Mesodermal cell (in vitro differentiated cells): Measurements from ENCODE around the gene ELOVL1.
A peak's percentile ranks its signal among the peaks of the same experiment; 100 is the strongest.

Source experiments
- H3K27ac ChIP-seq: 2 replicates; pipeline ENCODE4 v1.7.0; 2013; ENCODE audit warnings: mild to moderate bottlenecking, low read depth, low read length, moderate library complexity; ENCODE audit not compliant: severe bottlenecking
- H3K36me3 ChIP-seq: 2 replicates; pipeline ENCODE4 v1.7.1; 2013; ENCODE audit warnings: mild to moderate bottlenecking, low read length, moderate library complexity; ENCODE audit not compliant: control insufficient read depth, insufficient read depth
- H3K4me1 ChIP-seq: one replicate; pipeline ENCODE4 v1.7.1; 2013; ENCODE audit warnings: mild to moderate bottlenecking, low read length; ENCODE audit not compliant: insufficient read depth, control insufficient read depth, poor library complexity, severe bottlenecking
- H3K4me3 ChIP-seq: 2 replicates; pipeline ENCODE4 v1.7.0; 2013; ENCODE audit warnings: low read length, control low read depth, mild to moderate bottlenecking; ENCODE audit not compliant: insufficient read depth, poor library complexity, severe bottlenecking; ENCODE audit errors: extremely low read depth
- H3K9me3 ChIP-seq: 2 replicates; pipeline ENCODE4 v1.7.1; 2013; ENCODE audit warnings: mild to moderate bottlenecking, low read length, moderate library complexity; ENCODE audit not compliant: control insufficient read depth
- WGBS, 2 experiments: methylation state at CpG; one replicate each; pipeline ENCODE4 v1.1.5; 2013; ENCODE audit warnings: missing lambda C conversion rate in 2 of 2; ENCODE audit not compliant: insufficient coverage in 2 of 2; 5-methylcytosine and 5-hydroxymethylcytosine counted together

ELOVL1 gene

DNA sequence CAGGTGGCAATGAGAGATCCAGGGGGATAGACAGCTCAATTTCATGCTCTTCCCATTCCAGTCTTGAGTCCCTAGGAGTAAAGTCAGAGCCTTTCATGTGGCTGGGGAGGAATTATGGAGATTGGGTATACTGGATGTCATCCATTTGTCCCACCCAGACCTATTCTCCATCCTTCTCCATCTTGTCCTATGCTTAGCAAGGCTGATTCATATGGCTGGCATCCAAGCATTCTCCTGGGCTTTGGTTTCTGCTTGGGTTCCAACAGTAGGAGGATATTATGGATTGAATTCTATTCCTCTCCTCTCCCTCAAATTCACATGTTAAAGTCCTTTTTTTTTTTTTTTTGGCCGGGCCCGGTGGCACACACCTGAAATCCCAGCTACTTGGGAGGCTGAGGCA, 12.9 kb downstream of the ELOVL1 start:
- Histone ChIP-seq H3K27ac (no peak overlapping the region), H3K9me3 (no peaks in the 10 kb centered on the region), H3K4me3 (no peak overlapping the region), H3K36me3 (peaks cover 7% of the 10 kb centered on the region), H3K4me1 (peaks cover 4% of the 10 kb centered on the region)
- WGBS, 2 experiments: no CpG with 5 or more reads among the region's 2 CpGs

DNA sequence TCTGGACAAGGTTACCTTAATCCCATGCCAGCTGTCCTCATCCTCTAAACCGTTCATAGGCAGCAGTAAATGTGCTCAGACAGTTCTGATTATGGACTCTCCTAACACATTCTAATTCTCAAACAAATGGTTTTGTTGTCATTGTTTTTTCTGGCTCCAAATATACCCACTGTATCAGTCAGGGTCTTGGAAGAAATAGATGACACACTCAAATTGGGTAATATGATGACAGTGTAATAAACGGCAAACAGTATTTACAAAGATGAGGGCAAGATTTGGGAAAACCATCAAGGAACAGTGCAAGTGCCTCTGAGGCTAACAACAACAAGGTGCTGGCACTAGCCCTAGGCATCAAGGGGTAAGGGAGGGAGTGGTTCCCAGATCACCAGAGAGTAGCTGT, 13.3 kb downstream of the ELOVL1 start:
- 58 to 100% methylated on average over 1 to 2 of the region's 2 CpGs for WGBS, 2 experiments
- Histone ChIP-seq H3K27ac (no peak overlapping the region), H3K36me3 (peaks cover 2% of the 10 kb centered on the region), H3K9me3 (no peaks in the 10 kb centered on the region), H3K4me3 (no peak overlapping the region), H3K4me1 (peaks cover 8% of the 10 kb centered on the region)

DNA sequence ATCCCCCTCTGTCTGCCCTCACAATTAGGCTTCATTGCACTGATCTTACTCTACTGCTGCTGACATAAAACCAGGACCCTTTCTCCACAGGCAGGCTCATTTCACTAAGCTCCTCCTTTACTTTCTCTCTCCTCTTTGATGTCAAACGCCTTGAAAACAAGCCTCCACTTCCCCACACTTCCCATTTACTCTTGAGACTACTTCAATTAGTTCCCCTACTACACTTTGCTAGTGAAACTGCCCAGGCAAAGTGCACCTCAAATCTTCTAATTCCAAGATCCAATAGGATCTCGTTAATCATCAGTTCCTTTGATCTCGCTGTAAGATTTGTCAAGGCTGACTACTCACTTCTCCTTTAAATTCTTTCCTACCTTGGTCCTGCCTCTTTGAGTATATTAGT, 14.9 kb downstream of the ELOVL1 start:
- Histone ChIP-seq H3K4me3 (no peak overlapping the region), H3K27ac (no peak overlapping the region), H3K9me3 (no peaks in the 10 kb centered on the region), H3K36me3 (no peaks in the 10 kb centered on the region), H3K4me1 (peaks cover 9% of the 10 kb centered on the region)
- 61 to 63% methylated on average over 2 to 3 of the region's 3 CpGs for WGBS, 2 experiments

DNA sequence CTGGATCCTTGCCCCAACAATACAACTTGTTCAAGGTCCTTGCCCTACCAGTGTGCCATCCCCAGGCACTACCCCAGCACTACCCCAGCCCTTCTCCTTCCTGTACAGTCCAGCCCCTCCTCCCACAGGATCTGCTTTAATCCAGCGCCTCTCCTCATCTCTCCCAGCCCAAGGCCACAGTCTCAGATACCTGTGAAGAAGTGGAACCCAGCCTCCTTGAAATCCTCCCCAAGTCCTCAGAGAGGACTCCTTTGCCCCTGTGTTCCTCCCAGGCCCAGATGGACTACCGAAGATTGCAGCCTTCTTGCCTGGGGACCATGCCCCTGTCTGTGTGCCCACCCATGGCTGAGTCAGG, 15.5 kb downstream of the ELOVL1 start:
- WGBS, 2 experiments: 88 to 93% methylated on average over 1 to 2 of the region's 2 CpGs
- Histone ChIP-seq H3K27ac (no peak overlapping the region), H3K4me1 (peaks cover 9% of the 10 kb centered on the region), H3K4me3 (no peak overlapping the region), H3K36me3 (no peaks in the 10 kb centered on the region), H3K9me3 (no peaks in the 10 kb centered on the region)

DNA sequence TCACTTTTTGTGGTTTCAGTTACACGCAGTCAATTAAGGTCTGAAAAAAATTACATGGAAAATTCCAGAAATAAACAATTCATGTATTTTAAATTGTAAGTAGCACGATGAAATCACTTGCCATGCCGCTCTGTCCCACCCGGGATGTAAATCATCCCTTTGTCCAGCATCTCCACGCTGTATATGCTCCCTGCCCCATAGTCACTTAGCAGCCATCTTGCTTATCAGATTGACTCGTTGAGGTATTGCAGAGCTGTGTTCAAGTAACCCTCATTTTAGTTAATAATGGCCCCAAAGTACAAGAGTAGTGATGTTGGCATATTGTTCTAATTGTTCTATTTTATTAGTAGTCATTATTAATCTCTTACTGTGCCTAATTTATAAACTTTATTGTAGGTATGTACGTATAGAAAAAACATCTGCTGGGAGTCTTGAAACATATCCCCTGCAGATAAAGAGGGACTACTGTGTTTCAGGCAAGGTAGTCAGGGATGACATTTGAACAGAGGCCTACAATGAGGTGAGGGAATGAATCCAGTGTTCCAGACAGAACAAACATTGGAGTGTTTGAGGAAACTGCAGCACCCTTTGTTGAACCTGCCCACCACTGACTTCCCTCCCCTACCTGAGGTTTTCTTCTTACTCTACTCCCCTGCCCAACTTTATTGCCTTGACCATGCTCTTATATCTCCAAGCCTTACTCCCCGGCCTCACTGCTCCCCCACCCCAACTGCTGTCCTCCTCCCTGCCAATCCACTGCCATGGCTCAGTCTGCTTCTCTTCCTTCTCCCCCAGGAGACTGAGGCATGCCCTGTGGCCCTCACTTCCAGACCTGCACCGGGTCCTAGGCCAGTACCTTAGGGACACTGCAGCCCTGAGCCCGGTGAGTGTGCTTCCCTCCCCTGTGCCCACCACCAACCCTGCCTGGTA, 16.1 kb downstream of the ELOVL1 start:
- 89 to 94% methylated on average over 8 of the region's 10 CpGs for WGBS, 2 experiments

DNA sequence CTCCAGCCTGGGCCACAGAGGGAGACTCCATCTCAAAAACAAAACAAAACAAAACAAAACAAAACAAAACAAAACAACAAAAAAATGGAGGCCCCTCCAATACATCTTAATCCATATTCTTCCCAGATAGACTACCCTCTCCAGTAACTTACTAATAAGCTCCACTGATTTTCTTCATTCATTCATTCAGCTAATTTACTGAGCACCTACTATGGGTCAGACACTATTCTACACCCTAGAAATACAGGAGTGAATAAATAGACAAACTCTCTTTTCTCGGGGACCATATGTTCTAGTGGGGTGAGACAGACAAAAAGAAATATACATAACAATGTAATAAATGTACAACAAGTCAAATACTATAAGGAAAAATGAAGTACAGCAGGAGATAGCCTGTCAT, 16.8 kb downstream of the ELOVL1 start:
- Histone ChIP-seq H3K4me3 (no peak overlapping the region), H3K9me3 (no peaks in the 10 kb centered on the region), H3K4me1 (peaks cover 11% of the 10 kb centered on the region), H3K27ac (no peak overlapping the region), H3K36me3 (no peaks in the 10 kb centered on the region)
- no CpG with 5 or more reads among the region's 1 CpG for WGBS, 2 experiments

More for the DNA sequence above, 16.1 kb downstream of the ELOVL1 start:
- Histone ChIP-seq H3K4me3 (no peak overlapping the region), H3K4me1 (peaks cover 9% of the 10 kb centered on the region), H3K9me3 (no peaks in the 10 kb centered on the region), H3K27ac (no peak overlapping the region), H3K36me3 (no peaks in the 10 kb centered on the region)

DNA sequence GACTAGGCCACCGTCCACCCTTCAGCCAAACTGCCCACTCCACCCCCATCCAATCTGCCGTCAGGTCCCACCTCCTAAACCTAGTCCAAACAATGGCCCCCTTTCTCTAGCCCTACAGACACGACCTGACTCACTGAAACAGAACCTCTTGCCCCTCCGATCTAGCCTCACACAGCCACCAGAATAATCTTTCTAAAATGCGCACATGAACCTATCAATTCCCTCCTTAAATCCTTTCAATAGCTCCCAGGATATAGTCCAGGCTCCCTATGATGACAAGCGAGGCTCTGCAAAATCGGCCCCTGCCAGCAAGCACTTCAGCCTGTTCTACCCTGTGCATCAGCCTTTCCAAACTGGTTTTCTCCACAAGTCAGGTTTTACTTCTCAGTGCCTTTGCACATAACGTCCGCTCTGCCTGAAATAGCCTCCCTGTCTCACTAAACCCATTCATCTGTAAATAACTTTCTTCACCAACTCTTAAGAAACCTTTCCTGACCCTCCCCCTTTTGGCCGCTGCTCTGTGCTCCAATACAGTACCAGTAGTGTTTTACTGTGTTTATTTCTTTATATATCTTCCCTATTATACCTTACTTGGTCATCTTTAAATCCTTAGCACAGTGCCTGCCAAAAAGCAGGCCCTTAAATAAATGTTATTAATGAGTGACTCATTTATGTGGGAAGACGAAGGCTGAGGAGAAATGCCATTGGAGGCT, 18.1 kb downstream of the ELOVL1 start:
- WGBS, 2 experiments: 29% methylated on average over 9 of the region's 11 CpGs
- peak overlapping the region; percentile 44 for H3K4me3 ChIP-seq

DNA sequence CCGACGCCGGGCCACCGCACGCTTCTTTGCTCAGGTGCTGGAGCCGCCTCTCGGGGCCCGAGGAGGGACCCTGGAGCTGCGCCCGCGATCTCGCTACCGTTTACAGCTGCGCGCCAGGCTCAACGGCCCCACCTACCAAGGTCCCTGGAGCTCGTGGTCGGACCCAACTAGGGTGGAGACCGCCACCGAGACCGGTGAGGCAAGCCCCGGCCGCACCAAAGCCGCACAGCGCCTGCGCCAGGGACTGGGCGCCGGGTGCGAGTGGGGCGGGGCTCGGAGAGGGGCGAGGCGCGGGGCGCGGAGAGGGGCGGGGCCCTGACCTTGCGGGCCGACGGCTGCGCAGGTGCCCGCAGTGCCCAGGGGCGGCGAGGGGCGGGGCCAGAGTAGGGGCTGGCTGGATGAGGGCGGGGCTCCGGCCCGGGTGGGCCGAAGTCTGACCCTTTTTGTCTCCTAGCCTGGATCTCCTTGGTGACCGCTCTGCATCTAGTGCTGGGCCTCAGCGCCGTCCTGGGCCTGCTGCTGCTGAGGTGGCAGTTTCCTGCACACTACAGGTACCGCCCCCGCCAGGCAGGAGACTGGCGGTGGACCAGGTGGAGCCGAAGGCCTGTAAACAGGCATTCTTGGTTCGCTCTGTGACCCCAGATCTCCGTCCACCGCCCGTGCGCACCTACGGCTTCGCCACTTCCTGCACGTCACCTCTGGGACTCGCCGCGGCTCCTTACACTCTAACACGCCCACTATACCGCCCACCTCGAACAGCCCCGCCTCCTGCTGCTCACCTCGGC, 18.8 kb downstream of the ELOVL1 start:
- H3K4me1 ChIP-seq: peaks cover 20% of the 10 kb centered on the region
- peak overlapping the region; percentile 95 for H3K27ac ChIP-seq
- no peaks in the 10 kb centered on the region for H3K36me3 ChIP-seq
- no peaks in the 10 kb centered on the region for H3K9me3 ChIP-seq
- WGBS, 2 experiments: 4% methylated on average over 54 to 62 of the region's 72 CpGs
- peak overlapping the region; percentile 44 for H3K4me3 ChIP-seq

More for the DNA sequence above, 18.1 kb downstream of the ELOVL1 start:
- Histone ChIP-seq H3K9me3 (no peaks in the 10 kb centered on the region), H3K36me3 (no peaks in the 10 kb centered on the region), H3K27ac (peak overlapping the region; percentile 95), H3K4me1 (peaks cover 18% of the 10 kb centered on the region)

DNA sequence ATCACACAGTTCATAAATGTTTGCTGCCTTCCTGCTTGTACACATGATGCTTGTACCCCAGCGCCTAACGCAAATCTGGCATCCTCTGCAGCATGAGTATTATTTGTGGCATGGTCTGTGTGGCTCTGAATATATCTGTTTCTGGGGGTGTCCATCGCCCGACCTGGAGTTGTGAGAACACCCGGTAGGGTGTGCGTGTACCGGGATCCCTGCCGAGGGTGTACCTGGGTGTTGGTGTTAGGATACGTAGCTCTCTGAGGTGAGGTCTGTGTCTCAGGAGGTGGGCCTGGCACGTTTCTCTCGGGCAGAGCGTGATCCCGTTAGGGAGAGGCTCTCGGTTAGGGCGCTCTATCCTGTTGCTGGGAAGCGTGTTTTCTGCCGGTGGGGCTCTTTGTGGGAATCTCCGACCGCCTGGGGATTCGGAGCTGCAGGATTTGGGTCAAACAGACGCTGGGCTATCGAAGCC, 19.4 kb downstream of the ELOVL1 start:
- Histone ChIP-seq H3K4me1 (peaks cover 24% of the 10 kb centered on the region), H3K36me3 (no peaks in the 10 kb centered on the region), H3K27ac (peak overlapping the region; percentile 95), H3K9me3 (no peaks in the 10 kb centered on the region), H3K4me3 (peak overlapping the region; percentile 44)
- WGBS, 2 experiments: 41 to 43% methylated on average over 22 of the region's 22 CpGs

DNA sequence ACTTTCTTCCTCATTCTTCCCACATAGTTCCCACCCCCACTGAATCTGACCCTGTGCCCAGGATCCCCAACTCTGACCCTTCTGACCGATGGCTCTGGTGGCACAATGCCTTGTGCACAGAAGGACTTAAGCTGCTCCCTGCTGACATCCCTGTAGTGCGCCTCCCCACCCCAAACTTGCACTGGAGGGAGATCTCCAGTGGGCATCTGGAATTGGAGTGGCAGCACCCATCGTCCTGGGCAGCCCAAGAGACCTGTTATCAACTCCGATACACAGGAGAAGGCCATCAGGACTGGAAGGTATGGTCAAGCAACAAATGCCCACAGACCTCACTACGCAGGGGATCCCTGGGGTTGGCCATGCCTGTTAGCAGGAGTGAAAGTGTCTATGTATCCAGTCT, 21.2 kb downstream of the ELOVL1 start:
- Histone ChIP-seq H3K36me3 (no peaks in the 10 kb centered on the region), H3K4me1 (peaks cover 24% of the 10 kb centered on the region), H3K4me3 (no peak overlapping the region), H3K27ac (no peak overlapping the region), H3K9me3 (no peaks in the 10 kb centered on the region)
- WGBS, 2 experiments: 97 to 98% methylated on average over 3 to 4 of the region's 5 CpGs
